Fibroblast of skin of left biceps (primary cell): ENCODE results near the gene GCN1.

ENCODE experiments used
- DNase-seq, 2 experiments: peaks; one replicate each; pipeline ENCODE4 v3.0.0-alpha.2; 2013; ENCODE audit warnings: low read depth in 2 of 2

GCN1 gene

GRCh38 chr12:120229487-120230325 is 35.2 kb upstream of the GCN1 start:
- DNase-seq = no peak

GRCh38 chr12:120229071-120229486 is 34.6 kb upstream of the GCN1 start:
- no peak for DNase-seq

DNA sequence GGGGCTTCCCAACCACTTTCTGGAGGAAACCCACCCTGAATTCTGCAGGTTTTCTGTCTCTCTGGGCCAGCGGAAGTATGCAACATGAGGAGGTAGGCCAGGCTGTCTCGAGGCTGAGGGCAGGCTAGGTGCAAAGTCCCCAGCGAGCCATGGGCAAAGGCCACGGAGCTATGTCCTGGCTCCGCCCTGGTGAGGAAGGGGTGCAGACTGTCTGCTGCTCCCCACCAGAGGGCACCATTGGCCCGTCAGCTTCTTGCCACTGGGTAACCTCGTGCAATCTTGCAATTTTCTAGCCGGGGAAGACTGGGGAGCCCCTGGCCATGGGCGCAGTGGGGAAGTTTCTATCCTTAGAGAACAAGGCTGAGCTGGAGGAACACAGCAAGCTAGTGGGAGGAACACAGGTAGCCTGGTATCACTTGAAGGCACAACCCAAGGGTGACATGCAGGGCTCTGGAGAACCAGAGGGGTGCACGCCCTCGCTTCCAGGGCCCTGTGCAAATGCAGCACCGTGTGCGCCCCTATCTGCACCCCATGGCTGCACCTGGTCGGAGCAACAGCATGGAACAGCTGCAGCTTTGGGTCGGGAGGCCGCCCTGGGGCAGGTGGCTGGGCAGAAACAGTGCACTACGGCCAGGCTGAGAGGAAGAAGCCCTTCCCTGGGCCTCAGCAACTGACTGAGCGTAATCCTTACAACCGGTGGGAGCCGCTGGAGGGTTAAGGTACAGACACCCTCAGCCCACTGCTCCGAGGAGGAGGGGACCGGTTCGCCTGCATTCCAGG is 34.0 kb upstream of the GCN1 start:
- peak; percentile 49 to 50 for DNase-seq

GRCh38 chr12:120228041-120228290 is 33.5 kb upstream of the GCN1 start:
- no peak for DNase-seq

DNA sequence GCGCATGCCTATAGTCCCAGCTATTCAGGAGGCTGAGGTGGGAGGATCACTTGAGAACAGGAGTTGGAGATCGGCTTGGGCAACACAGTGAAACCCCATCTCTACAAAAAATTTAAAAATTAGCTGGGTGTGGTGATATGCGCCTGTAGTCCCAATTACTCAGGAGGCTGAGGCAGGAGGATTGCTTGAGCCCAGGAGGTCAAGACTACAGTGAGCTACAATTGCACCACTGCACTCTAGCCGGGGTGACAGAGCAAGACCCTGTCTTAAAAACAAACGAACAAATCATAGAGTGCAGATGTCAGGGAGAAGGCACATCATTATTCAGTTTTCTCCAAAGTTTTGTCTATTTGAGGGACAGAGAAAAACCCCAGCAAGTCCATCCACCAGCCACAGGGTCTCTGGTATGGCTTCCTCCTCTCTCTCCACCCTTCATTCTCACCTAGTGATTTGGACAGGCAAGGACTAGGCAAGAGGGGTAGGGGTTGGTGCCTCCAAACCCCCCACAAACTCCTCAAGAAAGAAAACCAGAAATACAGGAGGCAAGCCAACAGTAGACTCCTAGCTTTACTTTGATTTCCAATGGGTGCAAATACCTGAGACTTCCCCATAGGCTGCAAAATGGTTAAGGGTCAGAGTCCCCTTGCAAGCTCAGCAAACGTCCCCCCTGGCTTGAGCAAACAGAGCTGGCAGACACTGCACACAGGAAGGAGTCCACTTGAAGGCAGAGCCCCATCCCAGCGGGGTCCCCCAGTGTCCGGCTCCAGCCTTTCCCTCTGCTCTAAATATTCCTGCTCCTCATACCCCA is 32.9 kb upstream of the GCN1 start:
- DNase-seq = no peak

GRCh38 chr12:120225852-120226640 is 31.5 kb upstream of the GCN1 start:
- no peak for DNase-seq

- no peak for DNase-seq
Observed at GRCh38 chr12:120225200-120225558, 30.7 kb upstream of the GCN1 start.

DNA sequence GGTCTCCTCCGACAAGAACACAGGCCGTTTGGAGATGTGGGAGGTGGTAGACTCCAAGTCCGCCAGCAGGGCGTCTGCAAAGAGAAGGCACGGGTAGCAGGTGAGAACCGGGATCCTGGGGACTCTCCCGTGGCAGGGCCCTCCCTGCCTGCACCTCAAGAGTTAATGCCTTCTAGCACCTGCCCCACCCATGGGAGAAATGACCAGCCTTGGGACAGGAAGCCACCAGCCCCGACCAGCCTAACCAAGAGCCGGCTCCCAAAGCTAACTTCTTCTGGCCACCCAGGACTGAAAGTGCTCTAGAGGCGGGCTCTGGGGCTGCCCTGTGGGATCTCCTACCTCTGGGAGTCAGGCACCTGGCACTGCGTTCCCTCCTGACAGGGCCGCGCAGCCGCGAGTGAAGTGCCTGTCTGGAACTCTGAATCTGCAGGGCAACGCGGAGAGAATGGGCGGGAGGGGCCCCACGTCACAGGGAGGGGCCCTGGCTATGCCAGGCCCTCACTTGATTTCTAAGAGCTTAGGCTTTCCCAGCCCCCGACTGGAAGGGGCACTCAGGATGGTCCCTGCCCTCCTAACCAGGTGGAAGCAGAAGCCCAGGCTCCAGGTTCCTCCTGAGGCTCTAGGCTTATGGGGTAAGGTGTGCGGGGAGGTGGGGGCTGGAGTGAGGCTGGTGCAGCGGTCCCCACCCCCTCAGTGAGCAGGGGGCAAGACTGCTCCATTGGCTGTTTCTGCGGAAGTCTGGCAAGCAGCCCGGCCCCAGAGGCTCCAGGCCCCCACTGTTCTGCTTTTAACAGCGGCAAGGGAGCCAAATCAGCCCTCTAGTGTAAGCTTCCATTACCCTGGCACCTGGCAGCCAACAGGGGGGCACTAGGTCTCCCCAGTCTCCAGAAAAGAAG is 30.0 kb upstream of the GCN1 start:
- DNase-seq = no peak

- no peak for DNase-seq
Observed at GRCh38 chr12:120223458-120224303, 29.2 kb upstream of the GCN1 start.

DNA sequence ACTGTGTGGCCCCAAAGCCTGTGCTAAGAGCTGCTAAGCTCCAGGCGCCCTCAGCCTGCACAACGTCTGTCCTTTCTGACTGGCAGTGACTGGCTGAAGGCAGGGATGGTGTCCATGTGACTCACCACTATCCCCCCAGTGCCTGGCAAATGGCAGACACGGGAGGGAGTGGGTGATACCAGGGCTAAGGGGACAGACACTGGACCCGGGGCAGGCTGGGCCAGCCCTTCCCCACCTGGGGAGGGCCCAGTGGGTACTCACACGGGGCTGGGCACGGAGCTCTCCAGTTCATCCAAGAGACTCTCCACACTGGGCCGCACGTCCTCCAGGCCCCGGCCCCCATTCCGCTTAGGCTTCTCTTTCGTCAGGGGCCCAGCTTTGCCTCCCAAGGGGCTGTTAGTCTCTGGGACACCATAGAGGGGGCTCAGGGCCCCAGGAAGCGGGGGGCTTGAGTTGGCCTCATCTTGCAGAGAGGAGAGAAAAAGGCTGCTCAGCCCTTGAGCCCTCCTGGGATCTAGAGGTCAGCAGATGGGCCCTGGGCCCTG is 27.8 kb upstream of the GCN1 start:
- DNase-seq = no peak

DNA sequence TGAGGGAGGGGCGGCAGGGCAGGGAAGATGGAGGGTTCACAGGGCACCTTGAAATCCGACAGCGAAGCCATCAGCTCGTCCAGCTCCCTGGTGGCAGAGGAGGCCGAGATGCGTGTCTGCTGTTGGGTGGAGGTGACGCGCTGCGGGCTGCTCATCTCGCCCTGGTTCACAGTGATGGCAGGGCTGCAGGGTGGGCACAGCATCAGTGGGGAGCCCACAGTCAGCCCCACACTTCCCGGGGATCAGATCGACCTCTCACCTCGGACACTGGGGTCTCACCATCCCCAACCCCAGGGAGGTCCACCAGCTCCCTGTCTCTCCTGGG is 27.0 kb upstream of the GCN1 start:
- DNase-seq = no peak

DNA sequence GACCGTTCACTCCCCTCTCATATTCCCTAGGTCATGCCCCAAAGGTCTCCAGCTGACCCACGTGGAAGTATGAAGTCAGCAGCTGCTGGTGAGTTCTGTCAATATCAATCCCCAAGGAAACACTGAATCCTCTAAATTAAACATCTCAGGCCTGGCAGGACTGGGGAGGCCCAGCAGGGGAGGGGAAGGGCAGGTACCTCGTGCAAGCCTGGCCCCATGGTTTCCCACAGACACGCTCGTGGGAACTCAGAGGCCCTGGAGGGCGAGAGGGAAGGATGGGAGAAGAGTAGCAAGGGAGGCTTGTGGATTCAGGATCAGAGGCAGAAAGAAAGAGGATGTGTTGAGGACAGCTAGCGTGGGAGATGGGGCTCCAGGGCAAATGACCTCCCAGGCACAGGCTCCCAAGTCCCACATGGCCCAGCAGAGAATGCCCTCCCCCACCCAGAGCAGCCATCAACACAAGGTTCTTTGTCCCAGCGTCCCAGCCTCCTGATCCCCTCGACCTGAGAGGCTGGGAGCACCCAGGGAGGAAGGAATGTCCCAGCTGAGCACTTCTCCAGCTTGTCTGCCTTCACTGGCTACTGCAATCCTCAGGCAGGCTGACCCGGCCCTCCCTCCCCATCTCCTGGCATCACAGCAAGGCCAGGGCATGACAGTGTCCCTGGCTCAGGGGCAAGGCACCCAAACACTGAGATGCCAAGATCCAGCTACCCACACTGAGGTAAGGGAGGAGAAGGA is 26.5 kb upstream of the GCN1 start:
- no peak for DNase-seq

GRCh38 chr12:120218680-120219606 is 24.4 kb upstream of the GCN1 start:
- DNase-seq = no peak

- DNase-seq = no peak
Observed at GRCh38 chr12:120216742-120217605, 22.5 kb upstream of the GCN1 start.

DNA sequence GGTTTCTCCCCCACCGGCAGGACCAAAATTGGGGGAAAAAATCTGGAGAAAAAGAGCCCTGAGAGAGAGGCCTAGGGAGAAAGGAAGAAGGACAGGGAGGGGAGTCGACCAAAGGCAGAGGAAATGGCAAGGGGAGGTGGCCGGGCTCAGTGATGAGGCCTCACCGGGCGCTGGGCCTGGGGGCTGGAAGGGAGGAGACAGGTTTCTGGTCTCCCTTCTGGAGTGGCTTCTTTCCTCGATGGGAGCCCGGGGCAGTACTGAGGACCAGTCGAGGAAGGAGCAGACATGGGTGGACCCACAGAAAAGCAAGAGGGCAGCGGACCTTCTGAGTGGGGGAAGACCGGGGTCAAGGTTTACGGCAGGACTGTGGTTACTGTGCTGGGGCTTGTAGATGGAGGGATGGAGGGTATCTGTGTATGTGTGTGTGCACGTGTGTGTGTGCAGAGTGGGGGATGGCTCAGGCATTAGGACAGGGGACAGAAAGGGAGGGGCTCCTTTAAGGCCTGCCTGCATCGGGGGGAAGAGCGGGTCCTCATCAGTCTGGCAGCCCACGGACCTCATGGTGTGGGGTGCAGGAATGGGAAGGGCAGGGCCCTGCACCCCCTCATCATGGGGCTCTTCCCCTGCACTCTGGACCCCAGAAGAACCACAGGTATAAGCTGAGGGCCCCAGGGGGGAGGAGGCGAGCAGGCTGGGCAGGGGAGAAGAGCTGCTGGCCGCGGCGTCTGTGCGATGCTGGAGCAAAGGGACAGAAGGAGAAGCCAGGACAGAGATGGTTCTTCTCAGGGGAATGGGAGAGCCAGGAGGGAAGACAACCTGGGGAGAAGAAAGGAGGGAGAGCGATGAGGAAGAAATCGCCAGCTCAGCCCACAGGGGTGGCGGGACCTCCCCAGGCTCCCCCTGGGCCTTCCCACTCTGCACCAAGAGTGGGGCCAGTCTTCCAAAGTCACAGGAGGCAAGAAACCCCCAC is 21.5 kb upstream of the GCN1 start:
- DNase-seq = no peak

- DNase-seq = no peak
Observed at GRCh38 chr12:120215357-120215735, 20.8 kb upstream of the GCN1 start.
